Keratinocyte (primary cell): ENCODE data around the gene IFIT3. TPM values are rescaled to one million over a fixed set of nuclear protein-coding genes. Genes with fewer than 3 reads are reported as not detected.

Experiments used
- DNase-seq: peaks from one replicate; pipeline ENCODE4 v3.0.0-alpha.2; 2011; ENCODE audit warnings: low read depth, missing footprints, low spot score
- FAIRE-seq: peaks from 2 replicates; lab custom pipeline; 2011; peaks lifted over from hg19 to GRCh38; lab: Jason Lieb, UNC
- H2AFZ ChIP-seq: 2 replicates; pipeline ENCODE4 v1.6.0; 2012; ENCODE audit warnings: low read length, control low read depth, inconsistent platforms; ENCODE audit not compliant: control insufficient read depth
- H3K27ac ChIP-seq: 2 replicates; pipeline ENCODE4 v1.5.1; 2011; ENCODE audit warnings: low read length; ENCODE audit not compliant: control insufficient read depth, insufficient read depth
- H3K27me3 ChIP-seq: 3 replicates; pipeline ENCODE4 v1.6.0; 2011; ENCODE audit warnings: low read length; ENCODE audit not compliant: control insufficient read depth, insufficient read depth; ENCODE audit errors: extremely low read depth
- H3K36me3 ChIP-seq, 2 experiments: 2 replicates in 1 of 2; 3 replicates in 1 of 2; pipeline ENCODE4 v1.5.1; 2011; ENCODE audit warnings: low read length in 2 of 2, mild to moderate bottlenecking in 1 of 2; ENCODE audit not compliant: control insufficient read depth in 2 of 2, insufficient read depth in 2 of 2; ENCODE audit errors: extremely low read depth in 1 of 2
- H3K4me1 ChIP-seq: 3 replicates; pipeline ENCODE4 v1.5.1; 2011; ENCODE audit warnings: low read length; ENCODE audit not compliant: control insufficient read depth, insufficient read depth; ENCODE audit errors: extremely low read depth
- H3K4me2 ChIP-seq: 3 replicates; pipeline ENCODE4 v1.6.0; 2011; ENCODE audit warnings: low read depth, low read length; ENCODE audit not compliant: control insufficient read depth, insufficient read depth; ENCODE audit errors: extremely low read depth
- H3K4me3 ChIP-seq, 3 experiments: fragments of 200-600 bp in 1 of 3; sonication (generic) in 1 of 3; 2 replicates in 2 of 3; 3 replicates in 1 of 3; pipeline ENCODE4 v1.5.1; 2011 to 2016; ENCODE audit warnings: low read length in 3 of 3, mild to moderate bottlenecking in 3 of 3, control low read depth in 2 of 3, inconsistent platforms in 1 of 3, low read depth in 1 of 3, mixed read lengths in 1 of 3, mixed run types in 1 of 3, moderate library complexity in 1 of 3; ENCODE audit not compliant: control insufficient read depth in 2 of 3, insufficient read depth in 2 of 3; ENCODE audit errors: extremely low read depth in 1 of 3
- H3K79me2 ChIP-seq: 2 replicates; pipeline ENCODE4 v1.6.0; 2012; ENCODE audit warnings: low read length; ENCODE audit not compliant: control insufficient read depth, insufficient read depth
- H3K9ac ChIP-seq: 3 replicates; pipeline ENCODE4 v1.6.0; 2011; ENCODE audit warnings: low read length; ENCODE audit not compliant: control insufficient read depth, insufficient read depth; ENCODE audit errors: extremely low read depth
- H3K9me1 ChIP-seq: 3 replicates; pipeline ENCODE4 v1.6.0; 2011; ENCODE audit warnings: low read length; ENCODE audit not compliant: control insufficient read depth, insufficient read depth; ENCODE audit errors: extremely low read depth
- H3K9me3 ChIP-seq: 2 replicates; pipeline ENCODE4 v1.5.1; 2012; ENCODE audit warnings: low read depth, low read length; ENCODE audit not compliant: control insufficient read depth
- H4K20me1 ChIP-seq: 3 replicates; pipeline ENCODE4 v1.6.0; 2011; ENCODE audit warnings: low read length; ENCODE audit not compliant: control insufficient read depth, insufficient read depth; ENCODE audit errors: extremely low read depth
- EZH2 ChIP-seq: IDR thresholded peaks from one replicate; pipeline ENCODE4 v1.6.1; 2012; ENCODE audit warnings: inconsistent platforms, mild to moderate bottlenecking, low read length, moderate library complexity
- dilution Hi-C: fragments of 300-500 bp; cut with MboI; formaldehyde crosslinking; loops from one replicate; pipeline ENCODE4 v1.7.0; 2020; ENCODE audit warnings: low sequenced_read_pairs; ENCODE audit not compliant: extremely low pct_ligation_motif_present
- polyA plus RNA-seq, 5 experiments: library from polyadenylated mRNA; depleted of rRNA in 3 of 5; stranded (reverse) in 3 of 5; stranded (forward) in 1 of 5; unstranded in 1 of 5; fragments of >200 nt; gene quantifications; 1 replicate in 1 of 5; 2 replicates in 3 of 5; 3 replicates in 1 of 5; pipeline versions ENCODE4 v1.2.1 to v1.2.3, GENCODE V29; 2011 to 2012; ENCODE audit warnings: missing spikeins in 2 of 5, low read depth in 1 of 5, low replicate concordance in 1 of 5
- TF ChIP-seq, protein P1 (sequence below), 3 experiments: IDR thresholded peaks in 1 of 3; conservative IDR thresholded peaks in 1 of 3; optimal IDR thresholded peaks in 1 of 3; 2 replicates in 2 of 3; 3 replicates in 1 of 3; pipeline versions ENCODE3 to v1.5.1; 2011; ENCODE audit warnings: low read length in 3 of 3, mild to moderate bottlenecking in 3 of 3, moderate library complexity in 2 of 3, control low read depth in 1 of 3, inconsistent platforms in 1 of 3; ENCODE audit not compliant: insufficient read depth in 2 of 3; ENCODE audit errors: extremely low read depth in 1 of 3

IFIT3 gene
- polyA plus RNA-seq, 1 donor (not counting 4 experiments of a cell fraction or from before 2014, with no cell fraction given) = 42.6 TPM

DNA sequence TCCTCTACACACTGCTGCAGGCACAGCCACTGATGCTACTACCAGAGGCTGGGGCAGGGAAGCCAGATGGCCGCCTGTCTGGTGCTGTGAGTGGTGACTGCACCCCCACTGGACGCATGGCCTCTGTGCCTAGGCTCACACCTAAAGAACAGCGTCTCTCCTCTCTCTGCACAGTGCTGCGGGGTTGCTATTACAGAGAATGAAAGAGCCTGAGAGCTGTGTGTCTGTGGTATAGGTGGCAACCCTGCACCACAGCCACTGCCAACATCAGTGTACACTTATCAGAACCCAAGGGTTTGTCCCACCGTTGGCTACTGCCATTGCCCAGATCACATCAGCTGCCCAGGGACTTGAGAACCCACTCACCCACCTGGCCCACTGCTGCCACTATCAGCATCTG is 30.0 kb upstream of the IFIT3 start:
- dilution Hi-C loops = no loop called here
- no peak overlapping the region for H2AFZ ChIP-seq
- FAIRE-seq = no peak
- no peak for TF ChIP-seq EZH2
- TF ChIP-seq, protein P1, sequence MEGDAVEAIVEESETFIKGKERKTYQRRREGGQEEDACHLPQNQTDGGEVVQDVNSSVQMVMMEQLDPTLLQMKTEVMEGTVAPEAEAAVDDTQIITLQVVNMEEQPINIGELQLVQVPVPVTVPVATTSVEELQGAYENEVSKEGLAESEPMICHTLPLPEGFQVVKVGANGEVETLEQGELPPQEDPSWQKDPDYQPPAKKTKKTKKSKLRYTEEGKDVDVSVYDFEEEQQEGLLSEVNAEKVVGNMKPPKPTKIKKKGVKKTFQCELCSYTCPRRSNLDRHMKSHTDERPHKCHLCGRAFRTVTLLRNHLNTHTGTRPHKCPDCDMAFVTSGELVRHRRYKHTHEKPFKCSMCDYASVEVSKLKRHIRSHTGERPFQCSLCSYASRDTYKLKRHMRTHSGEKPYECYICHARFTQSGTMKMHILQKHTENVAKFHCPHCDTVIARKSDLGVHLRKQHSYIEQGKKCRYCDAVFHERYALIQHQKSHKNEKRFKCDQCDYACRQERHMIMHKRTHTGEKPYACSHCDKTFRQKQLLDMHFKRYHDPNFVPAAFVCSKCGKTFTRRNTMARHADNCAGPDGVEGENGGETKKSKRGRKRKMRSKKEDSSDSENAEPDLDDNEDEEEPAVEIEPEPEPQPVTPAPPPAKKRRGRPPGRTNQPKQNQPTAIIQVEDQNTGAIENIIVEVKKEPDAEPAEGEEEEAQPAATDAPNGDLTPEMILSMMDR (optimal IDR thresholded peaks at IDR 0.05 in 1 of 3, IDR thresholded peaks at IDR 0.05 in 1 of 3, conservative IDR thresholded peaks at IDR 0.05 in 1 of 3; ENCODE audit: extremely low read depth in 1 of 3, insufficient read depth in 2 of 3, low read length in 3 of 3) = no peak
- no peaks in the 10 kb centered on the region for H3K9me1 ChIP-seq
- H3K4me2 ChIP-seq = no peak overlapping the region
- H4K20me1 ChIP-seq = no peaks in the 10 kb centered on the region
- no peak overlapping the region for H3K9ac ChIP-seq
- DNase-seq = no peak
- H3K36me3 ChIP-seq = no peaks in the 10 kb centered on the region
- no peak overlapping the region for H3K27ac ChIP-seq
- no peaks in the 10 kb centered on the region for H3K9me3 ChIP-seq
- H3K4me3 ChIP-seq = no peak overlapping the region
- H3K79me2 ChIP-seq = no peaks in the 10 kb centered on the region
- peaks cover 13% of the 10 kb centered on the region for H3K4me1 ChIP-seq
- H3K27me3 ChIP-seq = no peaks in the 10 kb centered on the region

DNA sequence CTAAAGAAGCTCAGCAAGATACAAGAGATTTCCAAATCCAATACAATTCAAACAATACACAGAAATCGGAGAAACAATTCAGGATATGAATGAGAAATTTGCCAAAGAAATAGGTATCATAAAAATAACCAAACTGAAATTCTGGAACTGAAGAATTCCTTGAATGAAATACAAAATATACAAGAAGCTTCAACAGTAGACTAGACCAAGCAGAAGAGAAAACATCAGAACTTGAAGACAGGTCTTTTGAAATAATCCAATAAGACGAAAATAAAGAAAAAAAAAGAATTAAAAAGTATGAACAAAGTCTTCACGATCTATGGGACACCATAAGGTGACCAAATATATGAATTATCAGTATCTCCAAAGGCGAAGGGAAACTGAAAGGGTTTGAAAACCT is 28.8 kb upstream of the IFIT3 start:
- H3K4me1 ChIP-seq = peaks cover 18% of the 10 kb centered on the region
- DNase-seq (no peak), FAIRE-seq (no peak)
- dilution Hi-C loops = no loop called here
- H2AFZ ChIP-seq = no peak overlapping the region
- no peaks in the 10 kb centered on the region for H3K36me3 ChIP-seq
- TF ChIP-seq, protein P1 (optimal IDR thresholded peaks at IDR 0.05 in 1 of 3, IDR thresholded peaks at IDR 0.05 in 1 of 3, conservative IDR thresholded peaks at IDR 0.05 in 1 of 3; ENCODE audit: extremely low read depth in 1 of 3, insufficient read depth in 2 of 3, low read length in 3 of 3) = no peak
- no peak for TF ChIP-seq EZH2
- H3K27ac ChIP-seq = no peak overlapping the region
- H3K9ac ChIP-seq = no peak overlapping the region
- no peak overlapping the region for H3K4me2 ChIP-seq
- no peaks in the 10 kb centered on the region for H4K20me1 ChIP-seq
- H3K9me1 ChIP-seq = no peaks in the 10 kb centered on the region
- H3K9me3 ChIP-seq = no peaks in the 10 kb centered on the region
- no peak overlapping the region for H3K4me3 ChIP-seq
- no peaks in the 10 kb centered on the region for H3K79me2 ChIP-seq
- no peaks in the 10 kb centered on the region for H3K27me3 ChIP-seq
